SH-SY5Y (cell line): Measurements from ENCODE around the gene GRIP1.

ENCODE experiments used
- GATA2 ChIP-seq: IDR thresholded peaks from 2 replicates; pipeline ENCODE4 v1.6.1; 2011; ENCODE audit warnings: mild to moderate bottlenecking, low read depth, low read length
- GATA3 ChIP-seq: IDR thresholded peaks from 2 replicates; pipeline ENCODE4 v1.6.1; 2011; ENCODE audit warnings: low read depth, mild to moderate bottlenecking, low read length, moderate library complexity

DNA sequence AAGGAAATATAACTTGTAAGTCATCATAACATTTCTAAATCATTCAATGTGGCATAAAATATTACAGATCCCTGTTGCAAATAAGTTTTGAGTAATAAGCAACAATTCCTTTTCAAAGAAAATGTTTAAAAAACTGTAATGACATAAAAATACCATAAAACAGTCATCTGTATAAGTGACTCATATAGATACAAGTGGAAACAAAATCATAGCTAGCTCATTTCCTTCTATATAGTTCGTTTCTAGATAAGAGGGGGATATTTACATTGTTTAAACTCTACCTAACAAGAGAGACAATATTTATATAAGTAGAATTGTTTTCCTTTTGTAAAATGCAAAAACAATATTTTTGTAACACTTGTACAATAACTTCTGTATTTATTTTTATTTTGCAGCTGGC lies 148.9 kb downstream of the GRIP1 start:
- no peak for TF ChIP-seq GATA3
- TF ChIP-seq GATA2, result no peak
